ENCODE results near the gene MVB12B.

- TF ChIP-seq TAF1 (IDR thresholded peaks at IDR 0.05; ENCODE audit: borderline replicate concordance, insufficient read depth, low read length) (no peak), POLR2AphosphoS5 (IDR thresholded peaks at IDR 0.05; ENCODE audit: low read depth, low read length) (no peak), REST (IDR thresholded peaks at IDR 0.05; ENCODE audit: insufficient read depth in 1 of 2, low read depth in 2 of 2, low read length in 2 of 2) (no peak), FOXP2 (optimal IDR thresholded peaks at IDR 0.05; ENCODE audit: borderline replicate concordance, extremely low read depth, extremely low read length, insufficient read depth) (no peak)
These were observed 21.5 kb downstream of the MVB12B start for GRCh38 chr9:126347911-126348760.

Measured in PFSK-1 (cell line).